ENCODE results near the gene FBN3.

The FBN3 gene

DNA sequence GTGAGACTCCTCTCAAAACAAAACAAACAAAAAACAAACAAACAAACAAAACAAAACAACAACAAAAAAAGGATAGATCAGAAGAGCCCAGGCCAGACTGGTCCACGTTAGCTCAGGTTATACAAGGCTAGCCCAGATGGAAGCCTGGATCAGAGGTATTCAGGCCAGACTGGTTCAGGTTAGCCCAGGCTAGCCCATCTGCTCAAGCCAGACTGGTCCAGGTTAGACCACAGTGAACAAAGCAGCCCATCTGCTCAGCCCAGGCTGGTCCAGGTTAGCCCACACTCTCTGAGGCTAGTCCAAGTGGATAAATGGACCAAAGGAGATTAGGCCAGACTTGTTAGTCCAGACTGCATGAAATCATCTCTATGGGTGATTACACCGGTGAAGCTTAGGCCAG, 55.7 kb downstream of the FBN3 start:
- no peak overlapping the region for H3K27ac ChIP-seq
- TF ChIP-seq, protein P1, sequence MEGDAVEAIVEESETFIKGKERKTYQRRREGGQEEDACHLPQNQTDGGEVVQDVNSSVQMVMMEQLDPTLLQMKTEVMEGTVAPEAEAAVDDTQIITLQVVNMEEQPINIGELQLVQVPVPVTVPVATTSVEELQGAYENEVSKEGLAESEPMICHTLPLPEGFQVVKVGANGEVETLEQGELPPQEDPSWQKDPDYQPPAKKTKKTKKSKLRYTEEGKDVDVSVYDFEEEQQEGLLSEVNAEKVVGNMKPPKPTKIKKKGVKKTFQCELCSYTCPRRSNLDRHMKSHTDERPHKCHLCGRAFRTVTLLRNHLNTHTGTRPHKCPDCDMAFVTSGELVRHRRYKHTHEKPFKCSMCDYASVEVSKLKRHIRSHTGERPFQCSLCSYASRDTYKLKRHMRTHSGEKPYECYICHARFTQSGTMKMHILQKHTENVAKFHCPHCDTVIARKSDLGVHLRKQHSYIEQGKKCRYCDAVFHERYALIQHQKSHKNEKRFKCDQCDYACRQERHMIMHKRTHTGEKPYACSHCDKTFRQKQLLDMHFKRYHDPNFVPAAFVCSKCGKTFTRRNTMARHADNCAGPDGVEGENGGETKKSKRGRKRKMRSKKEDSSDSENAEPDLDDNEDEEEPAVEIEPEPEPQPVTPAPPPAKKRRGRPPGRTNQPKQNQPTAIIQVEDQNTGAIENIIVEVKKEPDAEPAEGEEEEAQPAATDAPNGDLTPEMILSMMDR (conservative IDR thresholded peaks at IDR 0.05), result no peak

GRCh38 chr19:8090950-8091349, 58.4 kb downstream of the FBN3 start:
- TF ChIP-seq, protein P1 (conservative IDR thresholded peaks at IDR 0.05), result no peak
- no peak overlapping the region for H3K27ac ChIP-seq

GRCh38 chr19:8089664-8090601, 59.5 kb downstream of the FBN3 start:
- H3K27ac ChIP-seq, result no peak overlapping the region
- TF ChIP-seq, protein P1 (conservative IDR thresholded peaks at IDR 0.05), result no peak

- TF ChIP-seq, protein P1 (conservative IDR thresholded peaks at IDR 0.05), result no peak
- no peak overlapping the region for H3K27ac ChIP-seq
These were observed 60.4 kb downstream of the FBN3 start for GRCh38 chr19:8088752-8089663.

DNA sequence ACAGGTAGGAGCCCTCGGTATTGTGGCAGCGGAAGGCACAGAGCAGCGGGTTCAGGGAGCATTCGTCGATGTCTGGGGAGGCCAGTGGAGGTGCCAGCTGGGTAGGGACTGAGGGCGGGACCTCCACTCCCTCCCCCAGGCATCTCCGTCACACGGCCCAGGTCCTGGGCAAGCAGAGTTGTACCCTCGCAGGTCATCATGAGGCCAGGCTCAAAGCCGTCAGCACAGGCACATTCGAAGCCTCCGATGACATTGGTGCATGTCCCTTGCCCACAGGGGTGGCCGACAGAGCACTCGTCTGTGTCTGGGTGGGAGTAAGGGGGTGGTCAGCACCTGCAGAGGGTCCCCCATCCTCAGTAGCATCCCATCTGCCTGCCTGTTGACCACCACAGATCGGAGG, 61.5 kb downstream of the FBN3 start:
- TF ChIP-seq, protein P1 (conservative IDR thresholded peaks at IDR 0.05), result no peak
- no peak overlapping the region for H3K27ac ChIP-seq

DNA sequence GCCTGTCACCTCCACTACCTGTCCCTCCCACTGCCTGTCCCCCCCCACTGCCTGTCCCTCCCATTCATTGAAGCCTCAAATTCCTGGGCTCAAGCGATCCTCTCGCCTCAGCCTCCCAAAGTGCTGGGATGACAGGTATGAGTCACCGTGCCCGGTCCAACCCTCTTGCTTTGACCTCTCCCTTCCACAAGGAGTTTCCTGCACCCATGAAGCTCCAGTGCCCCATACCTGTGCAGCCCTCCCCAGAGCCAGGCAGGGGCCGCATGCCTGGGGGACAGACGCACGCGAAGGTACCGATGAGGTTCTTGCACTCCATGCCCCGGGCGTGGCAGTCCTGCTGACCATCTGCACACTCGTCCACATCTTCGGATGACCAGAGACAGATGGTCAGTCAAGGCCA, 62.5 kb downstream of the FBN3 start:
- H3K27ac ChIP-seq, result no peak overlapping the region
- TF ChIP-seq, protein P1 (conservative IDR thresholded peaks at IDR 0.05), result no peak

Measured in VCaP (cell line).